ENCODE data around the gene THAP12.
A peak's percentile ranks its signal among the peaks of the same experiment; 100 is the strongest.
"Not testable (repeated sequence)": the region's sequence is repeated elsewhere in the genome, so short reads cannot be mapped to it uniquely, and the experiment has no call there.

THAP12 gene, protein sequence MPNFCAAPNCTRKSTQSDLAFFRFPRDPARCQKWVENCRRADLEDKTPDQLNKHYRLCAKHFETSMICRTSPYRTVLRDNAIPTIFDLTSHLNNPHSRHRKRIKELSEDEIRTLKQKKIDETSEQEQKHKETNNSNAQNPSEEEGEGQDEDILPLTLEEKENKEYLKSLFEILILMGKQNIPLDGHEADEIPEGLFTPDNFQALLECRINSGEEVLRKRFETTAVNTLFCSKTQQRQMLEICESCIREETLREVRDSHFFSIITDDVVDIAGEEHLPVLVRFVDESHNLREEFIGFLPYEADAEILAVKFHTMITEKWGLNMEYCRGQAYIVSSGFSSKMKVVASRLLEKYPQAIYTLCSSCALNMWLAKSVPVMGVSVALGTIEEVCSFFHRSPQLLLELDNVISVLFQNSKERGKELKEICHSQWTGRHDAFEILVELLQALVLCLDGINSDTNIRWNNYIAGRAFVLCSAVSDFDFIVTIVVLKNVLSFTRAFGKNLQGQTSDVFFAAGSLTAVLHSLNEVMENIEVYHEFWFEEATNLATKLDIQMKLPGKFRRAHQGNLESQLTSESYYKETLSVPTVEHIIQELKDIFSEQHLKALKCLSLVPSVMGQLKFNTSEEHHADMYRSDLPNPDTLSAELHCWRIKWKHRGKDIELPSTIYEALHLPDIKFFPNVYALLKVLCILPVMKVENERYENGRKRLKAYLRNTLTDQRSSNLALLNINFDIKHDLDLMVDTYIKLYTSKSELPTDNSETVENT

DNA sequence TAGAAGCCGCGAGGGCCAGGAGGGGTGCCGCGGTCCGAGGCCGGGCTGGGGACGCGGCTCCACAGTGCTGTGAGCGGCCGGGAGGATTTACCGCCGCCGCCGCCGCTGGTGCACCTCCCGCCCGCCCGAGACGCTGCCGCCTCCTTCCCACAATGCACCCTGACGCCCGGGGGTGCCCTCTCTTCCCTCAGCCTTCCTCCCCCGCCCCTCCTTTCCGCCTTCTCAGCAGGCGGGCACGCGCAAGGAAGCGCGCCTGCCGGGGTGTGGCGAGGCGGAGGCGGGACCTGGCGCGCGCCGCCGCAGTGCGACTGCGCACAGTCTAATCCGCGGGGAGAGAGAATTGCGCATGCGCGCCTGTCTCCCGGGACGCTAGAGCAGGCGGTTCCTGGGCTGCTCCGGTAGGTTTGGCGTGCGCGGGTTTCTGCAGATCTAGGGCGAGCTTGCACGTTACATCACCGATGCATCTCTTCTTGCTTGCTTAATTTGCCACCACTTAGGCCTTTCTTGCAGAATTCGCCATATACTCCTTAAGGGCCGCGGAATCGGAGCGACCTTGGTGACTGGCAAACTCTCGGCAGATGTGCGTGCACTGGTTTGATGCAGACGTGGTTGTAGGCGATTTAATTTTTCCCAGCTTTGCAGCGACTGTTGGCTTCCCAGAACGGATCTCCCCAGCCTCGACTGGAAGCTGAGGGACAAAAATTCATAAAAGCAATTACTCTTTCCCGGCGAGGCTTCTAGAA is at the start of gene THAP12, which contains the start of gene GVQW3:
THAP12 (minus strand) TSS at position 156 of the 743 bp plus-strand sequence. CDS start 296 bp downstream, outside the sequence.
GVQW3 (plus strand) TSS at position 347 of the 743 bp plus-strand sequence. CDS start 506 bp downstream, outside the sequence.
- peak; percentile 96 for DNase-seq

DNA sequence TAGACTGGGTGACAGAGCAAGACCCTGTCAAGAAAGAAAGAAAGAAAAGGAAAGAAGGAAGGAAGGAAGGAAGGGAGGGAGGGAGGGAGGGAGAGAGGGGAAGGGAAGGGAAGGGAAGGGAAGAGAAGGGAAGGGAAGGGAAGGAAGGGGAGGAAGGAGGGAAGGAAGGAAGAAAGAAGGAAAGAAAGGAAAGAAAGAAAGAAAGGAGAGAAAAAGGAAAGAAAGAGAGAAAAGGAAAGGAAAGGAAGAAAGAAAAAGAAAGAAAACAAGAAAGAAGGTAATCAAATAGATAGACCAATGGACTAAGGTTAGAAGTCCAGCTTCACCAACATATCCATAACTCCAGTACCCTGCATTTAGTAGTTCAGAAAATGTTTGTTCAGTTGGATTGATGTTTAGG is 45.7 kb upstream of the THAP12 start:
- no peak for DNase-seq

DNA sequence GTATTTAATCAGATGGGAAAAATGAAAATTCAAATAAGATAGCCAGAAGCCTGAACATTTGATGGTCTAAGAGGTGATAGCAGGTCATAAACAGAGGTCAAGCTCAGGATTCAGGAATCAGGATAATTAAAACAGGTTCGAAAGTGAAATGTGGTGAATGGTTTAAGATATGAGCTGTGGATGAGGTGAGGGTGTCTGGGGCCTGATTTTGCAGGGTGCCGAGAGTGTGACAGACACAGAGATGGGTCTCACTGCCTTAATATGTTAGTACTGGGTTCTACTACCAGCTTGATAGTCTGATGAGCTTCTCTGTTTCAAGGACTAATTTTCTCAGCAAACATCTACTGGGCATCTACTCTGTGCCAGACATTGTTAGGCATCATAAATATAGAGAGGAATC is 44.0 kb upstream of the THAP12 start:
- no peak for DNase-seq

DNA sequence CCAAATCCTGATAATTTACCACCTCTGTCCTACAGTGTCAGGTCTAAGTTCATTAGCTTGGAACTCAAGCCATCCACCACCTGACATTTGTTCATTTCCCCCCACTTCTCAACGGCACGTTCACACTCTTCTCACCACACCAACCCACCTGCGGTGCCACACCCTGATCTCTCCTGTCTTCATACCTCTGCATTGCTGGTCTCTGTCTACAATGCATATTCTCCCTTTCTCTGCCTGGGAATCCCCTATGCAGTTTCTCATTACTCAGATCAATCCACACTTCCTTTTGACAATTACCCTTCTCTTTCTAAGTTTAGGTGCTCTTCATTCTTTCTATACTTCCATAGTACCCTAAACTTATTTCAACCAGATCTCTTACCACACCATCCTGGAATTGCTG is 43.4 kb upstream of the THAP12 start:
- DNase-seq = no peak

DNA sequence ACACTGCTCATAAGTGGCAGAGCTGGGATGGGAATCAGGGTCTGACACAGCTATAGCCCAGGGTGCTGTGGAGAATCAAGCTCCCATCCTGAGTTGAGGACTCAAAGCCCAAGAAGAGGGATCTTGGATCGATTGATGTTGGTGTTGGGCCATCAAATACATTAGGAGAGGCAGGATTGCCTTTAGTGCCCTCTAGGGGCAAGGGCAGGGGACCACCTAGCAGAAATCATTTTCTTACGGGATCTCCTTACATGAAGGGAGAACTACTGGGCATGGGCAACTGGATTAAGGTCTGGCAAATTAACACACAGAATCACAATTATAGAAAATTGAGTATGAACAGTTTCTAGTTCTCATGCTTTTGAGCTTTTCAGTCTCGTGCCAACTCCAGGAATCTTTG is 39.0 kb upstream of the THAP12 start:
- no peak for DNase-seq

DNA sequence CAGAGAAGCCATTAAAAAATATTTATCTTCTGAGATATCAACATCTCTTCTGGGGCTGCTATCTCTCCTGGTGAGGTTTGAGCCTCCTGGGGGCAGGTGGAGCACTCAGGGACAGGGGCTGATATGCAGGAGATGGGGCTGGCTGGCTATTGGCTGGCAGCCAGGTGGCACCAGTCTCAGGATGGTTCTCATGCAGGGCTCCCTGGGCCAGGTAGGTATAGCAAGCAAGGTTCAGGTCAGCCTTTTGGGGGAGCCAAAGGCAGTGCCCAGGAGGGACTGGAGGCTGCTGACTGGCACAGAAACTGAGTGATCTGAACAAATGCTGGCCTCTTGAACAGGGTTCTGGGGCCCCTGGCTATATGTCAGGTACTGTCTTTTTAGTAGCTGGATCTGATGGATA is 34.1 kb upstream of the THAP12 start:
- no peak for DNase-seq

DNA sequence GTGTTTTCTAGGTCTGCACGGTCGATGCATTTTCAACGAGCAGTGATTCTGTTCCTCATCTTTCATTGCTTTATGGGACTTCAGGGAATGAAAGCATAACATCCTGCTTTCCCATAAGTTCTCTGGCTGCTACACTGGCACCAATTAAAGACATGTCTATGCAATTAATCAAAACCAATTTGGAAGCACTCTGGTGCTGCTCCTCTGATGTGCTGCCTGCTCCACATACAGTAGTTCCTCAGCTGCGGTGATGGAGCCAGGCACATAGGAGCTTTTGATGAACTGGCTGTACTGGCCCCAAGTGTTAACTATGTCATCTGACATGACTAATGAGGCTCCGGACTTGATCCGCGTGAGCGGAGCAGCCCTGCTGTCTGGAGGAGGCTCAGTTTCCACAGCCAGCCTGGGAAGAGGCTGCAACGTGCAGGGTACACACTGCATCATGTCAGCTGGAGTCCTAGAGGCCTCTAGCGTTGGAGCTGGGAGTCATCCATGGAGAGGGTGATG is 30.0 kb upstream of the THAP12 start:
- DNase-seq = no peak

DNA sequence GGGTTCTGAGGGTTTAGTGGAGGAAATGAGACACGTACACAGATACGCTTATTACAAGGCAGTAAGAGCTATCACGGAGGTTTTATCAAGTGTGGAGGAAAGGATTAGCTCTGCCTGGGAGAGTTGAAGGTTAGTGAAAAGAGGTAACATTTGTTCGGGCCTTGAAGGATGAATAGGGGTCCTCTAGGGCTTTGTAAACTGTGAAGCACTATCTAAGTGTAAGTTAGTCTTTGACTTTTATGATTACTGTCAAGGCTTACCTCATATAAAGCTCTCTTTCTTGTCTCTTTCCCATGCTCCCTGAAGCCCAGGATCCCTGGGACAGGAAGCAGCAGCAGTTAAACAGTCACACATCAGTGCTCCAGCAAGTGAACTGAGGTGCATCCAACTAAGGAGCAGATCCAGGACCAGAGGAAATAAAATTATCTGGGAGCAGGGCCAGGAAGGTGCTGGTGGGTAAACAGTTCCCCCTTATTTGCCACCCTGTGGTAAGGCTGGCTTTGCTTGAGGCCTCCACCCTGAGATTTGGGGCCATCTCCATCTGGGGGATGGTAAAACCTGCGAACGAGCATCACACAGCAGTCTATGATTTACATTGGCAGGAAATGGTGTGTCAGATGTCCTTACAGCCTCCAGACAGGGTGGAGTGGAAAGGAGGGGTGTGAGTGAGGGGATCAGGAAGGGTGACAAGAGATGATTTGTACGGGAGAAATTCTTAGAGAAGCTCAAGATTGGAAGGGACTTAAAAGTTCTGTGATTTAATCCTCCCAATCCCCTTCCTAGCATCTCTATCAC is 27.4 kb upstream of the THAP12 start:
- DNase-seq = no peak

DNA sequence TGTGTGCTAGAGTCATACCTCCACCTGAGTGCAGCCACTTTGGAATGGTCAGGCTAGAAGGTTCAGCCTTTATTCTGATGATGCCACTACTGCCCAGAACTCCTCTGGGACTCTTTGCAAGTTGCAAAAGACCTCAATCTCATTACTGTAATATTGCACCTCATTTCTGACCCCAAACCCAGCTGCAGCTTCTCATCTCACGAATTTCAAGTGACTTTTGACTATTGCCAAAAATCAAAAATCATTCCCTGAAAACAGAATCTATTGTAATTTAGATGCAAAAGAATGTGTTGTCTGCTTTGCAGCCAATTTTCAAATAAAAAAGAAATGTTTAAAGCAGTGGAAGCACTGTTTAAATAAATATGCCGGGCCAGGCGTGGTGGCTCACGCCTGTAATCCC is 25.4 kb upstream of the THAP12 start:
- DNase-seq = no peak

DNA sequence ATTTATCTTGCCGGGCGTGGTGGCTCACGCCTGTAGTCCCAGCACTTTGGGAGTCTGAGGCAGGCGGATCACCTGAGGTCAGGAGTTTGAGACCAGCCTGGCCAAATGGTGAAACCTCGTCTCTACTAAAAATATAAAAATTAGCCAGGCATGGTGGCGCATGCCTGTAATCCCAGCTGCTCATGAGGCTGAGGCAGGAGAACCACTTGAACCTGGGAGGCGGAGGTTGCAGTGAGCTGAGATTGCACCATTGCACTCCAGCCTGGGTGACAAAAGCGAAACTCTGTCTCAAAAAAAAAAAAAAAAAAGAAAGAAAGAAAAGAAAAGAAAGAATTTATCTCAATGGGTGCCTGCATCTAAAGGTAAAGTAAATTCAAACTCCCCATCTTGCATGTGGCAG is 20.6 kb upstream of the THAP12 start:
- not testable (repeated sequence) for DNase-seq

DNA sequence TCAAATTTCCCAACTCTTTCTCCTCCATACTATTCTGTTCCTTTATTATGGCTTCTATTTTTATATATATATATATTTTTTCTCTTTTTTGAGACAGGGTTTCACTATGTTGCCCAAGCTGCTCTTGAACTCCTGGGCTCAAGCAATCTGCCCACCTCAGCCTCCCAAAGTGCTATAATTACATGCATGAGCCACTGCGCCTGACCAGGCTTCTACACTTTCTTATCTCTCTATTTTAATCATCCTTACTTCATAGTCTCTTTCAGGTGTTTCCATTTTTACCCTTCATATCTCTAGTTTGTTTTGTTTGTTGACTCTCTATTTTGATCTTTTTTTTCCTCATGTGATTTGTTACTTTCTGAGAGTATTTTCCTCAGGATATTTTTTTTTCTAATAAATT is 20.0 kb upstream of the THAP12 start:
- no peak for DNase-seq

DNA sequence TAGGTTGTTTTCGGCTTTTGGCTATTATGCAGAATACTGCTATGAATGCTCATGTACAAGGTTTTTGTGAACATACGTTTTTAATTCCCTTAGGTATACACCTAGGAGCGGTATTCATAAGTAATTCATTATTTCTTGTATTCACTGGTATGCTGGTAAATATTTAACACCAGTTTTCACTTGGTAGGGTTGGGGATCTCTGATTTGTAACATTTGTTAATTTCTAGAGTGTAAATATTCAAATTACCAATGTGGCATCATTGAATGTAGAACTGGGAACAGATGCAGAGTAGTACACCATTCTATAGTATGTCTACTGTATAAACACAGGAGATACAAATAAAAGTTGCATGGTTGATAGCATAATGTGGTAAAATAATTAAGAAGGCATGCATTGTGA is 16.5 kb upstream of the THAP12 start:
- no peak for DNase-seq

DNA sequence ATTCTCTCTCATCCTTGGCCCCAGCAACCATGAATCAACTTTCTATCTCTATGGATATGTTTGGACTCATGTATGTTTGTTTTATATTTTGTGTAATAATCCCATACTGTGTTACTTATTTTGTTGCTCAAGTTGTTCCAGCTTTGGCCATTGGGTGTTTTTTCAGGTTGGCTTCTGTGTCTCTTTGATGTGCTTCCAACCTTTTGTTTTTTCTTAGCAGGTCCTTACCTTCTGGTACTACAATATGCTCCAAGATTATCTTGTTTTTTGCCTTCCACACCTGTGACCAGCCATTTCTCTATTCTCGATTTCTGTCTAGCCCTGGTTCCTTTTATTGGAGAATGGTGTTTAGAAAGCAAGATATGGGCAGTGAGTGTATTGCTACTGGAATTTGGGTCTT is 14.4 kb upstream of the THAP12 start:
- no peak for DNase-seq

DNA sequence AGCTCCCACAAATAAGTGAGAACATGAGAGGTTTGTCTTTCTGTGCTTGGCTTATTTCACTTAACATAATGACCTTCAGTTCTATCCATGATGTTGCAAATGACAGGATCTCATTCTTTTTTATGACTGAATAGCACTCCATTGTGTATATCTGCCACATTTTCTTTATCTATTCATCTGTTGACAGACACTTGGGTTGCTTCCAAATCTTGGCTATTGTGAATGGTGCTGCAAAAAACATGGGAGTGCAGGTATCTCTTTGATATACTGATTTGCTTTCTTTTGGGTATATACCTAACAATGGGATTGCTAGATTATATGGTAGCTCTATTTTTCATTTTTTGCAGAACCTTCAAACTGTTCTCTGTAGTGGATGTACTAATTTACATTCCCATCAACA is 13.5 kb upstream of the THAP12 start:
- no peak for DNase-seq

DNA sequence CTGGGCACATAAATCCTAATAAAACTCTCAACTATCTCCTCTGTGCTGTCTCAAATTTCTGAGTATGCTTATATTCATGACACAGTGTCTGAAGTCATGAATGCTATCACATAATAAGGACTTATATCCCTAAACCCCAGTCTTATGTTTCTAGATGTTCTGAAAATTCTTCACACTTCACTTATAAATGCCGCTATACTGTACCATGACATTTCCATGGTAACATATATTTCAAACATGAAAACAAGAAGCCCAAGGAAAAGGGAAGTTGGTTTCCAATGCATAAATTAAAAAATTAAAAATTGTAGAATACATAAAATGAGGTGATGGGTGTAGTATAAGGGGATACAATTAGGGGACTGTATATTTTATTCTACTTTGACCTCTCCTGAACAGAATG is 11.9 kb upstream of the THAP12 start:
- no peak for DNase-seq

DNA sequence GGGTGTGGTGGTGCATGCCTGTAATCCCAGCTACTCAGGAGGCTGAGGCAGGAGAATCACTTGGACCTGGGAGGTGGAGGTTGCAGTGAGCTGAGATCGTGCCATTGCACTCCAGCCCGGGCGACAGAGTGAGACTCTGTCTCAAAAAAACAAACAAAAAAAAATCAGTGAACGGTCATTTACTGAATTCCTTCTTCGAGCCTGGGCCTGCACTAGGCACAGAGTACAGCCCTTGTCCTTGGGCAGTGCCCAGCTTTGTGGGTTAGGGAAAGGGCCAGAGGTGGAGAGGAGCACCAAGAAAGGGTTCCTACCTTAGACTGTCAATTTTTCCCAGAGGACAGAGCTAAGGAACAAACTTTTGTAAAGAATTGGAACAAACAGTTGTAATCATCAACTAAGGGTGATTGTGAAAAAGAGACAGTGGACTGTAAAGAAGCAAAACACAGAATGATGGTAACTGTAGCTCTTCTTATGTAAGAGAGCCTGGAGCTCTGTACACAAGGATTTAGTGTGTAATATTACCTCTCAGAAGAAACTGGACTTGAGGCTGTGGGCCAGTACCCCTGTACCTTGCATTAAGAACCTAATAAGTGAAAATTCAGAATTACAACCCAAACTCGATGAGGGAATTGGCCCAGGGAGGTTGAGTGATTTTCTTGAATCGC is 11.0 kb upstream of the THAP12 start:
- DNase-seq = no peak

DNA sequence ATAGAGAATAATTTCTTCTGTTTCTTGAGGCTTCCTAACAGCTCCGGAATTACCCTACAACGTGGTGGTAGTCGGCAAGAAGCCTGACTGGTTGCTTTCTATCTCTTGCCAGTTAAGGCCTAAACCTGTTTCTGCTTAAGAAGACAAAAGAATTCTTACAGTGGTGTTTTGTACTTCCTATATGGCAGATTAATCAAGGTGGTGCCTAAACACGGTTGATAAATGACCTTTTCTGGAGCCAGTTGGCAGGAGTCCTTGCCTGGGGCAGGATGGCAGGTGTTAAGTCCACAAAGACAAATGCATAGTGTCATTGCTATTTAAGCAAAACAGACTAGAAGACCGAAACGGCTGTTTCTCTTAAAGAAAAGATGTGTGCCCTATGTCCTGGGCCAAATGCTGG is 10.1 kb upstream of the THAP12 start:
- DNase-seq = no peak

DNA sequence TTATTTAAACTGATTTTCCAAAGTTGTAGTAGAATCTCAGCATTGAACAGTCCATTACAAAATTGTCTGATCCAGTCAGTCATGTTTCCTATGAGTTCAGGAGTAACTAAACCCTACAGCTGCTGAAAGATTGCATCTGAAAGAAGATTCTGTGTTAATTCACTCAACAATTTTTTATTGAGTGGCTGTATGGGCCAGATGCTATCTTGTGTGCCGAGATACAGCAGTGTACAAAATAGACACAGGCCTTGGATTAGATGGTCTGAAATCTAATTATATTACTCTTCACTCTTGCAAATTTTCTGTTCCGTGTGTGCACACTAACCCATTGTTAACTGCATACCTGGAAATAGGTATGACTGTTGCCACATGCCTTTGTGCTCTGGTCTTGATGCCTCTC is 7.5 kb upstream of the THAP12 start:
- no peak for DNase-seq

DNA sequence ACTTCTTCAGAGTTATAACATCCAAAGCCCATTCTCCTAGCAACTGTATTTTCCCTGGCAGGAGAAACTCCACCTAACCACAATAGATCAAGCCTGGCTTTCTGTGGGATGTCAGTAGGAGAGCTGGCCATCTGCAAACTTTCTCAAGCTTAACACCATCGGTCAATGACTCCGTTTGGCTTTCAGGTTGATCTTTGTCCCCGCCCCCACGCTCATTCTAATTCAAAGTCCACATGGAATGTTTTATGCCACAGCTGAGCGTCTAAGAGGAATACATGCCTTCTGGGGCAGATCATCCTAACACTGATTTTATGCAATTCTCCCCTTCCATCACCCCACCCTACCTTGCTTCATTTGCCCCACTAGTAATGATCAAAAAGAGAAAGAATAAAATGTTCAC is 5.0 kb upstream of the THAP12 start:
- no peak for DNase-seq

DNA sequence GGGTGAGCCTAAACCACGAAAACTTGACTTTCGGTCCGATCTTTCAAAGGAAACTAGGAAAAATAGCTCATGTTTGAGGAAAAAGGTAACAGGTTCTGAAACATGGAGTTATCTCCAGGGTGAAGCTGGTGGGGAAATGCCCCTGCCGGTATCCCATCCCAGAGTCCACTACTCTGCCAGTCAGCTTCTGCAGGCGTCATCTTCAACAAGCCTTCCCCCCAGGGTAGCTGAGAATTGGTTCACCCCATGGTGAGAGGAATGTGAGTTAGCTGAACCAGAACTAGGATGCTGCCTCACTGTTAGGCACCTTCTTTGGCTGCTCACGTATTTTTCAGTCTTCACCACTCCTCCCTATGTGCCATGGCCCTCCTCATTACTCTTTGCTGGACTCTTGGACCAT is 1.3 kb upstream of the THAP12 start:
- DNase-seq = no peak

DNA sequence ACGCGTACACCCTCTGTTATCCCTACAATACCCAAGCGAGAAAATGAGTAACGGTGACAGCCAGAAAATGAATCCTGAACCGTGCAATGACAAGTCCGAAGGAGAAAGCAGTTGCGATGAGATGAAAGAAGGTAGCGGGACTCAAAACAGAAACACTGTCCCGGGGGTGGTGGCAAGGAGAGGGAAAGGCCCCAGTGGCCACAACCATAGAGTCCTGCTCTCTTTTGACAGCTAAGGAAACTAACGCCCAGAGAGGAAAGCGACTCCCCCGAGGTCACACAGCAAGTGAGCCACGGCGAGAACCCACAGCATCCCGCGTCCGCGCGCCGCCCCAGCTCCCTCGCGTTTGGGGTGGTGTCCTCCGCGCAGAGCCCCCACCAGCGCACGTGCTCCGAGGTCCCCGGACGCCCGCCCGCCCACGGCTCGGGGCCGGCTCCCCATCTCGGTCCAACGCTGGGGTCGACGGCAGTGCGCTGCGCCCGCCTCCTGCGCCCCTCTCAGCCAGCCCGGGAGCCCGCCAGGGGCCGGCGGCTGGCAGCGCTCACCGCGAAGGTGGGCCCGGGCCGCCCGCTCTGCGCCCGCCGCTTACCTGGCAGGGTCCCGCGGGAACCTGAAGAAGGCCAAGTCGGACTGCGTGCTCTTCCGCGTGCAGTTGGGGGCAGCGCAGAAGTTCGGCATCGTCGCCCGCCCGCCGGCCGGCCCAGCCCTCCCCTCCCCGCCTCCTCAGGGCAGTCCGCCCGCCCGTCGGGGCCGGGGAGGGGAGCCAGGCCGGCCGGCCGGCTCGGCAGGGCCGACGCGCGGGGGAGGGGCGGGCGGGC is 564 bp downstream of the THAP12 start:
- peak; percentile 59 for DNase-seq

All from activated naive CD4-positive, alpha-beta T cell treated with anti-CD3 and anti-CD28 coated beads, Interleukin-2, amount 50 U/mL, for 16 hours (primary cell).